CD4-positive, alpha-beta T cell treated with Interleukin-17A for 4 hours (primary cell): Measurements from ENCODE around the gene ITPKA.
A peak's percentile ranks its signal among the peaks of the same experiment; 100 is the strongest.

Source experiments
- DNase-seq: peaks from one replicate; pipeline ENCODE4 v3.0.0-alpha.2; 2020; ENCODE audit warnings: mixed read lengths

Gene ITPKA

GRCh38 chr15:41511899-41512369, 18.3 kb downstream of the ITPKA start:
- DNase-seq = peak; percentile 39

DNA sequence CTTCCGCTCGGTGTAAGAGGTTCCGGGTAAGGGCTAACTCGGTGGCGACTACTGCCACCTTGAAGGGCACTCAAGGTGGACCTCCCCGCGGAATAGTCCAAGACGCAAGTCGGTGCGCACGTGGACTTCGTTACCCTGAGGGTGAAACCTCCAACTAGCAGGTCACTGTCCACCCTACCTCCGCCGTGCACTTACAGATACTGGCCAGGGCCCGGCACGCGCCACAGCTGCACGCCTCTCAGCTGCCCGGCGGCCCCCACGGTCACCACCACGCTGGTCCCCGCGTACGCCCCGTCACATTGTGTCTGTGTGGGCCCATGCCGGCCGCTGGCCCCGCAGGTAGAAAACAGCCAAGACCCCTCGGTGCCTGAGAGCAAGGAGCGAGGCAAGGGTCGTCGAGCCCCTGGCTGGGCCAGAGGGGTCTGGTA, 18.9 kb downstream of the ITPKA start:
- DNase-seq = no peak

DNA sequence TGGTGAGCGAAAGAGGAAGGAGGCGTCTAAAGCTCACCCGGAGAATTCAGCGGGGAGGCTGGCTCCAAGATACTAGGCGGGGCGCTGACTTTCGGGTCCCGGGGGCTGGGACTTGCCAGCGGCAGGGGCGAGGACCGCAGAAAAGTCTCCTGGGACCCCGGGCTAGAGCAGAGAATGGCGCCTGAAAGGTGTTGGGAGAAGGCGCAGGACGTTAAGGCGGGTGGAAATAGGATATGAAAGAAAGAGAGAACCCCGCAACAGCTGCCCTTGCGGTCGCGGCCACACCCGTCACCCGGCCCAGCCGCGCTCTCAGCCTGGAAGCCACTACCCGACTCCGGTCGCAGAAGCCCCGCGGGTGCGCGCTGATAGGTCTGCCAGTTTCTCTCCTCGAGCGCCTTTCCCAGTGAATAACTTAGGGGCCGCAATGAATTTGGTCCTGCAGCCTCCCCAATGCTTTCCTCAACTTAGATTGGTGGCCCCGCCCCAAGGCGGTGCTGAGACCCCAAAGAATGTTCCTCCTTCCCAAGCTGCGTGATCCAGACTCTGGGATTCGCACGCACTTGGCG, 19.3 kb downstream of the ITPKA start:
- DNase-seq = peak; percentile 49

DNA sequence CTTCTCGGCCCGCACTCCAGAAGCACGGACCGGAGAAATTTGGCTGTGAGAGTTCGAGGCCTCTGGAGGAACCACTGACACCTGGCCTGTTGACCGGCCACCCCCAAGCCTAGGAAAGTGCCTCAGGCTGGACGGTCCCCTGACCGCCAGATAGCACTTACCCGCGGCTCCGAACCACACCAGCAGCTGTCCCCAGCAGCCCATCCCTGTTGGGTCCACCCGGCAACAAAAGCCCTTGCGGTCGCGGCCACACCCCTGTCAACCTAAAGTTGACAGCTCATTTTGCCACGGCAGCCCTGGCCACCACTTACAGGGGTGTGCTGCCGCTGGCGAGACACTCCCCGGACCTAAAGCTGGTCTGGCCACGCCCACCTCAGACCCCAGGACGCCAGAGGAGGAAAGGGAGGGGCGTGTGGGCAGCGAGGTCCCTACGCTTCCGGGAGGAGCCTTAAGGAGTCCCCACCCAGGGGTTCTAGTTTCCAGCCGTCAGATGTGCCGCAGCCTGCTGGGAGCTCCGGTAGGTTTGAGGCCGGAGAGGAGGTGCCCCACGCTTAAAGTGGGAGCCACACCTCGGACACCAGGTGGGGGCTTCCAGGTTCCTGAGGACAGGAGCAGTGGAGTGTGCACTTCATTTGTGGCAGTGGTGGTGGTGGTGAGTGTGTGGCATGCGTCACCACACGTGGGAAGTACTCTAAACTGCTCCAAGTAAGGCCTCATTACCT, 20.0 kb downstream of the ITPKA start, which contains the start of gene LTK:
Gene LTK, minus strand, starts transcription at position 322 of the 722 bp plus-strand sequence. Its CDS starts 118 bp downstream, at position 204.
- DNase-seq = peak; percentile 28

GRCh38 chr15:41517895-41518449, 24.3 kb downstream of the ITPKA start:
- DNase-seq = no peak

- no peak for DNase-seq
Observed at GRCh38 chr15:41520636-41521035, 27.0 kb downstream of the ITPKA start.

- DNase-seq = no peak
Observed at GRCh38 chr15:41521614-41522013, 27.9 kb downstream of the ITPKA start.

DNA sequence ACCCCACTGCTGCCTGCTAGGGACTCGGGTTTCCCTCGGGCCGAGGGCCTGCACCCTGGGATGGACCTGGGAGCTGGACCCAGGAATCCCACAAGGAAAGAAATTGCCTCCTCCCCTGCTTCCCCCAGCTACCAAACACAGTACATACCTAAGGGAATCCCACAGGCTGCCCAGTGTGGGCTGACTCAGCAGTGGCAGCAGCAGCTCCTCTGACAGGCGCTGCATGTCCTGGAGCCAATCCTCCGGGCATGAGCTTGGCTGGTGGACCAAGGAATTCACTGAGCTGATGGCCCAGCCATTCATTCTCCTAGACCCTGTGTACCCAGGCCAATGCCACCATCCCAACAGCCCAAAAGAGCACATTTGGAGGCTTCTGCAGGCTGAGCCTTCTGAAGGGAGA, 29.4 kb downstream of the ITPKA start:
- DNase-seq = no peak

GRCh38 chr15:41530363-41530956, 36.8 kb downstream of the ITPKA start:
- DNase-seq = no peak

- DNase-seq = no peak
Observed at GRCh38 chr15:41535544-41535943, 41.9 kb downstream of the ITPKA start.

DNA sequence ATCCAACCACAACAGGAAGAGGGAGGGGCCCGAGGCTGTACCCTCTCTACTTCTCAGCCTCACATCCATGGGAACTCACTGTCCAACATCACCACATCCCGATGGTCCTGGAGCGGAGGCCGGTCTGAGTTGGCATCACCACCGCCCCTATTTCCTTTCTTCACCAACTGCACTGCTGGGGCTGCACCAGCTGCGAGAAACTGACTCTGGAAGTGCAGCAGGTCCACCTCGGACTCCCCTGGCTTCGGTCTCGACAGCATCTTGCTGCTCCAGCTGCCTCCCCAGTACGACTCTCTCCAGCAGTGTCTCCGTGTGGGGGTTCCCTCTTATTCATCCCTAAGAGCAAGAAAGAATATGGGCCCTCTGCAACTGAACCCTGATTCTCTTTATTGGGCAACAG, 43.2 kb downstream of the ITPKA start:
- DNase-seq = no peak

DNA sequence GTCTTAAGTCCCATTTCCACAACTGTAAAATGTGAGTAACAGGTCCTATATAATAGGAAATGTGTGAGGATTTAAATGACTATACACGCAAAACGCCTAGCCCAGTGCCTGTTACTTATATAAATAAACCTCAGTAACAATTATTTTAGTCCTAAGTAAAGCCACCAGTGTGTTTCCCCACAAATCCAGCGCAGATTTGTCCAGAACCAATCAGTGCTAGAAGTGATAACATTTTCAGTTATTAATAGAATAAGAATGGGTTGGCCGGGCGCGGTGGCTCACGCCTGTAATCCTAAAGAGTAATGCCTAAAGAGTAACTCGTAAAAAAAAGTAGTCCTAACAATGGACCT, 49.8 kb downstream of the ITPKA start:
- no peak for DNase-seq

GRCh38 chr15:41544650-41545015, 51.0 kb downstream of the ITPKA start:
- DNase-seq = peak; percentile 10

DNA sequence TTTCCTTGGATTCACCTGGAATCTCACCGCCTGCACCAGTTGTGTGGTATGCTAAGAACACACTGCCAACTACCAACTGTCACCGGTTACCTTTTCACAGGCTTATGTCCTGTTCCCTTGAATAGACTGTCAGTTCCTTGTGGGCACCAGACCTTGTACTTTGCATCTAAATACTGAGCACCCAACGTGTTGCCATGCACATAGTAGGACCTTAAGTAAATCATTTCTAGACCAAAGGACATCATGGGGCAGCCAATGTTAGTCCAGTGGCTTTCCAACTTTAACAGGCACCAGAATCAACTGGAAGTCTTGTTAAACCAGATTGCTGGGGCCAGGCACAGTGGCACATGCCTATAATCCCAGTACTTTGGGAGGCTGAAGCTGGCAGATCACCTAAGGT, 51.5 kb downstream of the ITPKA start:
- no peak for DNase-seq

GRCh38 chr15:41546851-41547786, 53.4 kb downstream of the ITPKA start:
- DNase-seq = no peak

DNA sequence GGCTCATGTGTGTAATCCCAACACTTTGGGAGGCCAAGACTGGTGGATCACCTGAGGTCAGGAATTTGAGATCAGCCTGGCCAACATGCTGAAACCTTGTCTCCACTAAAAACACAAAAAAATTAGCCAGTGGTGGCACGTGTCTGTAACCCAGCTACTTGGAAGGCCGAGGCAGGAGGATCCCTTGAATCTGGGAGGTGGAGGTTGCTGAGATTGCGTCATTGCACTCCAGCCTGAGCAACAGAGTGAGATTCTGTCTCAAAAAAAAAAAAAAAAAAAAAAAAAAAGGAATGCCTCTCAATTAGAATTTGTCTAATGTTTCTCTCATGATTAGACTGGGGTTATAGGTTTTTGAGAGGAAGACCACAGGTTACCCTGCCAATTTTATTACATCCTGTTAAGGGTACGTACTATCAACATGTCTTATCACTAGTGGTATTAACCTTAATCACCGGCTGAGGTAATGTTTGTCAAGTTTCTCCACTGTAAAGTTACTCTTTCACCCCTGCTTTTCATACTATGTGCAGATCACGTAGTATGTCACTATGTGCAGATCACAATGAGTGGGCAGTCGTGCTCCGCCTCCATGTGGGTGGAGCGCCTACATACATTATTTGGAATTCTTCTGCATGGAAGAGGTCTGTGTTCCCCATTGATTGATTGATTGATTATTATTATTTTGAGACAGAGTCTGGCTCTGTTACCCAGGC, 56.5 kb downstream of the ITPKA start:
- DNase-seq = no peak
